ENCODE data around the gene RAB10. TPM values are rescaled to one million over a fixed set of nuclear protein-coding genes. Genes with fewer than 3 reads are reported as not detected.
A peak's percentile ranks its signal among the peaks of the same experiment; 100 is the strongest.

Gene RAB10
- total RNA-seq, 4 donors from 2014 or later = 89.5 to 140 (median 134) TPM

DNA sequence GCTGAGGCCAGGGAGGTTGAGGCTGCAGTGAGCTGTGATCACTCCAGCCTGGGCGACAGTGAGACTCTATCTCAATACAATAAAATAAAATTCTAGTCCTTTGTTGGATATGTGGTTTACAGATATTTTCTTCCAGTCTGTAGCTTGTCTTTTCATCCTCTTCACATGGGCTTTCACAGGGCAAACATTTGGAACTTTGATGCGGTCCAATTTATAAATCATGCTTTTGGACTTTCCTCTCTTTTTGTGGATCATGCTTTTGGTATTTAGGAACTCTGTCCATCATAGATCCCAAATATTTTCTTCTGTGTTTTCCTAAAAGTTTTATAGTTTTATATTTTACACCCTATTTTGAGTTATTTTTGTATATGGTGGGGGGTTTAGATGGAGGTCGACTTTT, 14.9 kb downstream of the RAB10 start:
- TF ChIP-seq, protein P1, sequence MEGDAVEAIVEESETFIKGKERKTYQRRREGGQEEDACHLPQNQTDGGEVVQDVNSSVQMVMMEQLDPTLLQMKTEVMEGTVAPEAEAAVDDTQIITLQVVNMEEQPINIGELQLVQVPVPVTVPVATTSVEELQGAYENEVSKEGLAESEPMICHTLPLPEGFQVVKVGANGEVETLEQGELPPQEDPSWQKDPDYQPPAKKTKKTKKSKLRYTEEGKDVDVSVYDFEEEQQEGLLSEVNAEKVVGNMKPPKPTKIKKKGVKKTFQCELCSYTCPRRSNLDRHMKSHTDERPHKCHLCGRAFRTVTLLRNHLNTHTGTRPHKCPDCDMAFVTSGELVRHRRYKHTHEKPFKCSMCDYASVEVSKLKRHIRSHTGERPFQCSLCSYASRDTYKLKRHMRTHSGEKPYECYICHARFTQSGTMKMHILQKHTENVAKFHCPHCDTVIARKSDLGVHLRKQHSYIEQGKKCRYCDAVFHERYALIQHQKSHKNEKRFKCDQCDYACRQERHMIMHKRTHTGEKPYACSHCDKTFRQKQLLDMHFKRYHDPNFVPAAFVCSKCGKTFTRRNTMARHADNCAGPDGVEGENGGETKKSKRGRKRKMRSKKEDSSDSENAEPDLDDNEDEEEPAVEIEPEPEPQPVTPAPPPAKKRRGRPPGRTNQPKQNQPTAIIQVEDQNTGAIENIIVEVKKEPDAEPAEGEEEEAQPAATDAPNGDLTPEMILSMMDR (IDR thresholded peaks at IDR 0.05) = no peak
- TF ChIP-seq POLR2A (IDR thresholded peaks at IDR 0.05) = no peak
- H3K4me1 ChIP-seq = peaks cover 9 to 16% of the 10 kb centered on the region in 2 donors
- H3K27me3 ChIP-seq = no peaks in the 10 kb centered on the region
- H3K27ac ChIP-seq = no peak overlapping the region
- H3K36me3 ChIP-seq = no peaks in the 10 kb centered on the region
- no peak for DNase-seq
- WGBS, 2 donors = 87 to 91% methylated on average over 3 of the region's 3 CpGs
- intact Hi-C loops (cut with DNase I) = no loop called here
- H3K4me3 ChIP-seq (replicated peaks in 1 of 3) = no peak overlapping the region
- H3K9me3 ChIP-seq = no peaks in the 10 kb centered on the region

DNA sequence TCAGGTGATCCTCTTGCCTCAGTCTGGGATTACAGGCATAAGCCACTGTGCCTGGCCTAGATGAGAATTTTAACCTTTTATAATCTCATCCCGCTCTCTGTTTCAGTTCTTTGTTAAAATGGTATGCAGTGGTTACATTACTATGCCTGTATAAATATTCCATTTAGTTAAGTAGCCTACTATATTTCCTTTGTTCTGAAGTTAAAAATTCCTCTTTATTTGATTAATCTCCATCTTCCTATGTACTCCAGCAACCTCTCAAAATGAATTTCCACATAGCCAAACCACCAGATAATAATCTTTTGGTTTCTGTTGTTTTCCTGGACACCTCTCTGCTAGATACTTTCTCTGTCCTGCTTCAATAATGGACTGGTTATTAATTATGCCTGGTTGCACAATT, 15.8 kb downstream of the RAB10 start:
- intact Hi-C loops (cut with DNase I) = no loop called here
- no peaks in the 10 kb centered on the region for H3K9me3 ChIP-seq
- H3K4me1 ChIP-seq = peaks cover 7 to 12% of the 10 kb centered on the region in 2 donors
- H3K36me3 ChIP-seq = no peaks in the 10 kb centered on the region
- WGBS, 2 donors = 100% methylated on average over 1 of the region's 1 CpG
- no peak for DNase-seq
- no peak overlapping the region for H3K27ac ChIP-seq
- TF ChIP-seq, protein P1 (IDR thresholded peaks at IDR 0.05) = no peak
- no peak for TF ChIP-seq POLR2A (IDR thresholded peaks at IDR 0.05)
- no peak overlapping the region for H3K4me3 ChIP-seq (replicated peaks in 1 of 3)
- no peaks in the 10 kb centered on the region for H3K27me3 ChIP-seq

- H3K4me3 ChIP-seq (replicated peaks in 1 of 3) = no peak overlapping the region
- intact Hi-C loops (cut with DNase I) = no loop called here
- no peaks in the 10 kb centered on the region for H3K27me3 ChIP-seq
- H3K4me1 ChIP-seq = peaks cover 17 to 20% of the 10 kb centered on the region in 2 donors
- H3K27ac ChIP-seq = no peak overlapping the region
- no peak for DNase-seq
- H3K36me3 ChIP-seq = no peaks in the 10 kb centered on the region
- TF ChIP-seq, protein P1 (IDR thresholded peaks at IDR 0.05) = no peak
- no peak for TF ChIP-seq POLR2A (IDR thresholded peaks at IDR 0.05)
- H3K9me3 ChIP-seq = no peaks in the 10 kb centered on the region
Observed at GRCh38 chr2:26052740-26053139, 18.9 kb downstream of the RAB10 start.

DNA sequence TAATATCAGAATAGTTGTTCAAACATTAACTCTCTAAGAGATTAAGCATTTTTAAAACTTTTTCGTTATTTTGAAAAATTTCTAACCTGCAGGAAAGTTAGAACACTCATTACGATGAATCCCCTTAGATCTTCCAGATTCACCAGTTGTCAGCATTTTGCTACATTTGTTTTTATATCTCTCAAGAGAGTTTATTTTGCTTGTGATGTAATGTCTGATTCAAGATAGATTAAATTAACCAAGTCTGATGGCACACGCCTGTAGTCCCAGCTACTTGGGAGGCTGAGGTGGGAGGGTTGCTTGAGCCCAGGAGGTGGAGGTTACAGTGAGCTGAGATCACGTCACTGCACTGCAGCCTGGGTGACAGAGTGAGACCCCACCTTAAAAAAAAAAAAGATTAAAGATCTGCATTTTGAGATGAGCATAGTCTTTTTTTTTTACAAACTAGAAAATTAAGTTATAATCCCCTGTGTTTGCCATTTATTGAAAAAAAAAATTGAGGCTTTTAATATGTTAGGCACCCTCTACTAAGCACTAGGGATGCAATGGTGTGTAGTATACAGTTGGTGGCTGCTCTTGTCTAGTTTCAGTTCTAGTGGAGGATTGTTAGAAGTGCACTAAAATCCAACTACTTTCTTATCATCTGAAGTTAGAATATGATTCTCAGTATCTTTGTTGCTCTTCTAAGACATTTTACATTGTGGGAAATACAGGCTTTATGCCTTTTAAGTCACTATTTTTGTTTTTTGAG, 20.9 kb downstream of the RAB10 start:
- TF ChIP-seq, protein P1 (IDR thresholded peaks at IDR 0.05) = no peak
- TF ChIP-seq POLR2A (IDR thresholded peaks at IDR 0.05) = no peak
- Histone ChIP-seq H3K36me3 (no peaks in the 10 kb centered on the region), H3K4me3 (replicated peaks in 1 of 3) (no peak overlapping the region), H3K27me3 (no peaks in the 10 kb centered on the region), H3K27ac (no peak overlapping the region), H3K9me3 (no peaks in the 10 kb centered on the region), H3K4me1 (peaks cover 27 to 28% of the 10 kb centered on the region in 2 donors)
- intact Hi-C loops (cut with DNase I) = no loop called here
- no peak for DNase-seq
- WGBS, 2 donors = 73 to 86% methylated on average over 4 of the region's 4 CpGs

DNA sequence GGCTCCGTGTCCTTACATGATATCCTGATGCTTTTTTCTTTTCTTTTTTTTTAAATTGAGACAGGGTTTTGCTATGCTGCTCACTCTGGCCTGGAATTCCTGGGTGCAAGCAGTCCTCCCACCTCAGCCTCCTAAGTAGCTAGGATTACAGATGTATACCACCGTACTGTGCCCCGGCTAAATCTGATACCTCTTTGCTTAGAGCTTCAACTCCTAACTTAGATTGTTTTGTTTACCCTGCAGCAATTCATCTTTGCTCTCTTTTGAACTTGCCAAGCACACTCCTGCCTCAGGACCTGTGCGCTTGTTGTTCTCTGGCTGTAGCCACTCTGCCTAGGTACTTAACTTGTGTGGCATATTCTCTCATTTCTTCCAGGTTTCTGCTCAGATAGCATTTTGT, 24.5 kb downstream of the RAB10 start:
- intact Hi-C loops (cut with DNase I) = no loop called here
- Histone ChIP-seq H3K4me3 (replicated peaks in 1 of 3) (no peak overlapping the region), H3K27ac (no peak overlapping the region), H3K4me1 (peaks cover 22 to 23% of the 10 kb centered on the region in 2 donors), H3K27me3 (no peaks in the 10 kb centered on the region), H3K9me3 (no peaks in the 10 kb centered on the region), H3K36me3 (no peaks in the 10 kb centered on the region)
- TF ChIP-seq, protein P1 (IDR thresholded peaks at IDR 0.05) = no peak
- TF ChIP-seq POLR2A (IDR thresholded peaks at IDR 0.05) = no peak
- WGBS, 2 donors = 77 to 85% methylated on average over 4 of the region's 4 CpGs
- DNase-seq = peak in 1 of 2 donors; percentile 7

Measured in thyroid gland (tissue), 4 donors.